Activated CD4-positive, alpha-beta T cell treated with anti-CD3 and anti-CD28 coated beads, Interleukin-2, amount 50 U/mL, for 24 hours (primary cell): ENCODE measurements around the gene ALKBH2.
A peak's percentile ranks its signal among the peaks of the same experiment; 100 is the strongest.
"Not testable (repeated sequence)": the region's sequence is repeated elsewhere in the genome, so short reads cannot be mapped to it uniquely, and the experiment has no call there.

Source experiments
- DNase-seq, 2 donors: peaks; one replicate each; pipeline ENCODE4 v3.0.0-alpha.2; 2020; ENCODE audit warnings: low read depth in 1 of 2, low spot score in 1 of 2

Gene ALKBH2

GRCh38 chr12:109069307-109070271, 23.7 kb downstream of the ALKBH2 start:
- no peak for DNase-seq

GRCh38 chr12:109065853-109066193, 27.4 kb downstream of the ALKBH2 start:
- DNase-seq: no peak

- DNase-seq: no peak
Observed at GRCh38 chr12:109065154-109065852, 28.0 kb downstream of the ALKBH2 start.

- no peak for DNase-seq
Observed at GRCh38 chr12:109064143-109064542, 29.1 kb downstream of the ALKBH2 start.

- DNase-seq: no peak
Observed at GRCh38 chr12:109058773-109059172, 34.5 kb downstream of the ALKBH2 start.

DNA sequence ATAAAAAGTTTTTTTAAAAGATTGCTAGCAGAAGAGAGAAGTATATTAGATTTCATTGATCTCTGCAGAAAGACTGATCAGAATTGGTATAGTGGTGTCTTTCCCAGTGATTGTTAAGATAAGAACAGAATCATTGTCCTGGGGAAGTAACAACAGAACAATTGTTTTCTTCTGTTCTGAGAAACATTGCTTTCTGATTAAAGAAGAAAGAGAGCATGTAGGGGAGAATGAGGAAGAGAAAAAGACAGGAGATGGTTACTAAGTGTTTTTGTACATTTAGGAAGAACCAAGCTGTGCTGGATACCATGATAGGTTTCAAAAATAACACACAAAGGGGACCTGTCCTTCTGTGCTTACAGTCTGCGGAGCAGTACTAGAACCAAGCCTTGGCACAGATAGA, 35.9 kb downstream of the ALKBH2 start:
- no peak for DNase-seq

DNA sequence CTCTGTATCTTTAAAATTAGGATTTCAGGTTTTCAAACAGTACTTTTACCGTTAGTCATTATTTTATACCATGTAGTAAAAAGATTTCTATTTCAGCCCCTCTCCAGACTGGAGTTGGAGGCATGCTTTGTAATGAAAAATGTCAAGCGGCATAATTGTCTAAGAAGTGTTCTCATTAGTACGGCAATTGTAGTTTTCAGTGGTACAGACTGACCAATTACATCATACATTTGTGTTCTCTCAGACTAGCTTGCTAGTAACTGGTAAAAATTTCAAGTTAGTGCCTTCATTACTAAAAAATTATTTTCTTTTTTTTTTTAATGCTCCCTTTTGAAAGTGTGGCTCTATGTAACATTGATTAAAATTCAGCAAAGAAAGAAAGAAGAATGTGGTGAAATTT, 36.4 kb downstream of the ALKBH2 start:
- no peak for DNase-seq

- DNase-seq: no peak
Observed at GRCh38 chr12:109054520-109054919, 38.8 kb downstream of the ALKBH2 start.

- not testable (repeated sequence) for DNase-seq
Observed at GRCh38 chr12:109054124-109054513, 39.2 kb downstream of the ALKBH2 start.

DNA sequence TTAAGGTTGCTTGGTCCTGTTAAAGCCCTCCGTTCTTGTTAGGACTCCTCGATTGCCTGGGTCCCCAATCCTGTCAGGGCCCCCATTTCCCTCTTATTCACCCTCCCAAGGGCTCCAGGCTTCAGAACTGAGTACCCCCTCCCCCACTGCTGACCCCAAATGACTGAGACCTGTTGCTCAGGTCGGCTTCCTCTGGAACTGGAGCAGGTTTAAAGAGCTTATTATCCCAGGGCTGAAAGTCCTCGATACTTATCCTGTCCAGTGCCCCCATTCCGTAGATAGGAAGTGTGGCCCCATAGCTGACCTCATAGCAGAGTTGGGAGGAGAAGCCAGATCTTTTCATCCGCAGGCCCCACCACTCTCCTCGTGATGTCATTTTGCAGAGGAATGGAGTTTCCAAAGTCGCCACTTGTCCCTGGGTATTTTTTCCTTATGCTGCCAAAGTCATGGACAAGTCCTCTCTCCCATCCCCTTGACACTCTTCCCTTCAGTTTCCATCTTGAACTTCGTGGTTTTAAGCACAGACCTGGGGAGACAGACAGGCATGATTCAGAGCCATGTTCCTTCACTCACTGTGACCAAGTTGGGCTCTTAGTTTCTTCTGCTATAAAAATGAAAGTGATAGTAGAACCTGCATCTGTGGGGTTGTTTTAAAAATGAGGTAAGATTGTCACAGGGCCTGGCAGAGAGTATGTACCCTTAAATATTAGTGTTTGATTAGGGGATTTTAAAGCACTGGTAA, 39.7 kb downstream of the ALKBH2 start:
- peak; percentile 6 to 43 for DNase-seq

DNA sequence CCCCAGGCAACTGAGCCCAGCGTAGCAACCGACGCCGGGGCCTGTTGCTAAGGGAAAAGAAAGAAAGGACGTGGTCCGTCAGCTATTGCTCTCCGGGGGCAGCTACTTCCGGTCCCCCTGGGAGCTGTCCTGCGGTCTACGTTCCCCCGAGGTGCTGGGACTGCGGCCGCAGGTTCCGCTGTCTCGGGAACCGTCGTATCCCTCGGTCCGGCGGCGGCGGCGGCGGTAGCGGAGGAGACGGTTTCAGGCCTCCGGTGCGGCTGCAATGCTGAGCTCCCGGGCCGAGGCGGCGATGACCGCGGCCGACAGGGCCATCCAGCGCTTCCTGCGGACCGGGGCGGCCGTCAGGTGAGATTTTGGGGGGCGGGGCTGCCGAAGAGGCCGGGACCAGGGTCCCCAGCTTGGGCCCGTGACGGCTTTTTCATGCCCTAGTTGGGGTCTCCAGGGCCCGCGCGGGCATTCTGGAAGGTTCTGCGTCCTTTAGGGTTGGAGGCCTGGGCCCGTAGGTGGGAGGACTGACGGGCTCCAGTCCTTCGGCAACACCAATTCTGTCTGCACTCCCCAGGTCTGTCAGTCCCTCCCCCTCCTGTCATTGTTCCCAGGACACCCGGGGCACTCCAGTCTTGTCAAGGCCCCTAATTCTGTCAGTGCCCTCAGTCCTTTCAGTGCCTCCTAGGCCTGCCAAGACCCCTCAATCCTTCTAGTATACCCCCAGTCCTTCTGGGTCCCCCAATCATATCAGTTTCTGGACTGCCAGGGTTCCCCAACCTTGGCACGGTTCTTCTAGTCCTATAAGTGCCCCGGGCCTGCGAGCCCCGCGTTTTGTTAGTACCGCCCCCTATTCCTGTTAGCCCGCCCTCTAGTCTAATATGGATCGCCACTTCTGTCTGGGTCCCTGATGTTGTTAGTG, 40.6 kb downstream of the ALKBH2 start, which contains the start of gene USP30:
Gene USP30 (plus strand): TSS at position 163 of the 910 bp plus-strand sequence. CDS start 103 bp downstream, at position 266.
- DNase-seq: peak; percentile 78 to 79

- DNase-seq: no peak
Observed at GRCh38 chr12:109052097-109052413, 41.2 kb downstream of the ALKBH2 start.

GRCh38 chr12:109049794-109050193, 43.5 kb downstream of the ALKBH2 start:
- DNase-seq: not testable (repeated sequence)

- not testable (repeated sequence) for DNase-seq
Observed at GRCh38 chr12:109048706-109049105, 44.6 kb downstream of the ALKBH2 start.

DNA sequence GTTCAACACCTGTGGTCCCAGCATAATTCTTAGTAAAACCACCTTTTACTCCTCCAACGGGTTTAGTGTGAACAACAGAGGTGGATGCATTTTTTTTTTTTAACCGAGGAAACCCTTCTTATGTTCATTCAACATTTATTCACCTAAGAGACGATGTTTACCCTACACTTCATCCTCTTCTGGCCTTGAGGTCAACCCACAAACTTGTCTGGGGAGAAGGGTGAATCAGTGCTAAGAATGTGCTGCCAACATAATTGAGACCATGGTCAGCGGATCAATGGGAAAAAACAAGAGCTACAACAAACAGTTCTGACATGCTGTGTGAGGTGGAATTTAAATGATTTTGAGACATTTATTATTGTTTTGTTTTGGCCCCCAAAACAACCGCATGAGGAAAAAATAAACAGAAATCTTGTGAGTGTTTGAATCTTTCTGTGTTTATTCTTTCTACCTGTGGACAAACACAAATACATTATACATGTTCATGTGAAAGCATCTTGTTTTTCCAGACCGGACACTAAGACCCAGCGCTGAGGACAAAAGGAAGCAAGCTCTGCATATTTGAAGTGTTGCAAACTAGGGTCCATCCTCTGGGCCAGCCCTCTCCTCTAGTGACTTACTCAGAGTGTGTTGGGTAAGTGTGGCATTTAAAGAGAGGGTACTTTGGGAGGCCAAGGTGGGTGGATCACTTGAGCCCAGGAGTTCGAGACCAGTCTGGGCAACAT, 46.0 kb downstream of the ALKBH2 start:
- DNase-seq: no peak

GRCh38 chr12:109044241-109044640, 49.0 kb downstream of the ALKBH2 start:
- no peak for DNase-seq
